SIG-M5 (cell line): ENCODE data around the gene GRN.
A peak's percentile ranks its signal among the peaks of the same experiment; 100 is the strongest.
"Not testable (repeated sequence)": the region's sequence is repeated elsewhere in the genome, so short reads cannot be mapped to it uniquely, and the experiment has no call there.

ENCODE experiments used
- DNase-seq: peaks from one replicate; lab custom pipeline; 2025; lab: John Stamatoyannopoulos, UW

The GRN gene

DNA sequence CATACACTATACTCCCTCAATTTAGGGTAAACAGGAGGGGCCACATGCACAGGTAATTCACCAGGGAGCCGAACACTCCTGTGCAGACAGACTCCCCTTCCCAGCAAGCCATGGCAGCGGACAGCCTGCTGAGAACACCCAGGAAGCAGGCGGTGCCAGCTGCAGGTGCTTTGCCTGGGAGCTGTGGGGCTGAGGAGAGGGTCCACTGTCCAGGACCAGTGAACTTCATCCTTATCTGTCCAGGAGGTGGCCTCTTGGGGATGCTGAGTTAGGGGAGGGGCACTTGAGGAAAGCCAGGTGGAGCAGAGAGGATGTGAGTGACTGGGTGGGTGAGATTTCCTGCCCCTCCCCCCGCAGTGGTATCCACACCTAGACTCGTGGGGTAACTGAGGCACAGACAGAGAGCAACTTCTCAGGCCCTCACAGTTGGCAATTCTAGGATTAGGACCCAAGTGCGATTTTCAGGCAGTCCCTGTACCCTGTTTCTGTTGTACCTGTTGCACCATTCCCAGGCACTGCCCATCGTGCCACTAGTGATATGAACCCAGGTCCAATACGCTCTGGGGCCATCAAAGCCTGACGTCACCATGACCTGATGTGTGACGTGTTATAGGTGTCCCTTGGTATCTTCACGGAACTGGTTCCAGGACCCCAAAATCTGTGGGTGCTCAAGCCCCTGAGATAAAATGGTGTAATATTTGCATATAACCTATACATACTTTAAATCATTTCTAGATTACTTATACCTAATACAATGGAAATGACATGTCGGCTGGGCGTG lies 1.2 kb downstream of the GRN start:
- no peak for DNase-seq

DNA sequence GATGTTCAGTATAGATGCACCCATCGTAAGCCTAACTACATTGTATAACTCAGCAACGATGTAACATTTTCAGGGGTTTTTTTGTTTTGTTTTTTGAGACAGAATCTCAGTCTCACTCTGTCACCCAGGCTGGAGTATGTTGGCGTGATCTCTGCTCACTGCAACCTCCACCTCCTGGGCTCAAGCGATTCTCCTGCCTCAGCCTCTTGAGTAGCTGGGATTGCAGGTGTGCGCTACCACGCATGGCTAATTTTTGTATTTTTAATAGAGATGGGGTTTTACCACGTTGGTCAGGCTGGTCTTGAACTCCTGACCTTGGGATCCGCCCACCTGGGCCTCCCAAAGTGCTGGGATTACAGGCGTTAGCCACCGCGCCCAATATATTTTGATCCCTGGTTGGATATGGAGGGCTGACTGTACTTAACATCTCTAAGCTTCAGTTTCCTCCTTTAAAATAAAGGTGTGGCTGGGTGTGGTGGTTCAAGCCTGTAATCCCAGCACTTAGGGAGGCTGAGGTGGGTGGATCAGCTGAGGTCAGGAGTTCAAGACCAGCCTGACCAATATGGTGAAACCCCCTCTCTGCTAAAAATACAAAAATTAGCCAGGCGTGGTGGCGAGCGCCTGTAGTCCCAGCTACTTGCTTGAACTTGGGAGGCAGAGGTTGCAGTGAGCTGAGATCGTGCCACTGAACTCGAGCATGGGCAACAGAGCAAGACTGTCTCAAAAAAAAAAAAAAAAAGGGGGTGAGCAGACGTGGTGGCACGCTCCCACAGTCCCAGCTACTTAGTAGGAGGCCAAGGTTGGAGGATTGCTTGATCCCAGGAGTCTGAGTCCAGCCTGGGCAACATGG lies 2.3 kb downstream of the GRN start:
- DNase-seq: not testable (repeated sequence)

DNA sequence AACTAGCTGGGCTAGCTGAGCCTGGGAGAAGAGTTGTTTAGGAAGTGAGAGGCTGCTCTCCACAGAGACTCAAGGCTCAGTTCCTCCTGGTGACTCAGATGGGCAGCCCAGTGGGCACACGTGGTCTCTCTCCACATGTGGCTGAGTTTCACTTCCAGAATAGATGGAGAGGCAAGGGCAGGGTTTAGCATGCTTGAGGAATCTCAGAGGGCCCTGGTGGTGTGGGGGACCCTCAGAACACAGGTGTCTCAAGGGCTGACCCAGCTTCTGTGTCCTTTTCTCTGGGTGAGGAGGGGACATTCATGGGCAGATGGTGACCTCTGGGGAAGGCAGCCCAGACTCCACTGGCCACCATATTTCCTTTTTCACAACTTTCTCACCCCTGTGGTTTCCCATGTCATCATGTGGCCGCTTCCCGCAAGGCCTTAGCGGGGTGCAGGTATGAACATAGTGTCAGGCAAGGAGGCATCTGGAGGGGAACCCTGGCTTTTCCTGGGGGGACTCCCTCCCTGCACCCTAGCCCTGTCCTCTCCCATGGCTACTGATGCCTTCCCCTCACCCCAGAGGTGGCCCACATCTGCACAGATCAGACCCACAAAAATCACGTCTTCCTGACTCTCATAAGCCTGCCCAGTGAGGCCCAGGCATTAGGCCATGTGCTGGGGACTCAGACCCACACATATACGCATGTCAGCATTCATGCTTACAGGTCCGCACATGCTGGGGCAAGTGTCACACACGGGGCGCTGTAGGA lies 3.3 kb downstream of the GRN start:
- DNase-seq: peak; percentile 92

DNA sequence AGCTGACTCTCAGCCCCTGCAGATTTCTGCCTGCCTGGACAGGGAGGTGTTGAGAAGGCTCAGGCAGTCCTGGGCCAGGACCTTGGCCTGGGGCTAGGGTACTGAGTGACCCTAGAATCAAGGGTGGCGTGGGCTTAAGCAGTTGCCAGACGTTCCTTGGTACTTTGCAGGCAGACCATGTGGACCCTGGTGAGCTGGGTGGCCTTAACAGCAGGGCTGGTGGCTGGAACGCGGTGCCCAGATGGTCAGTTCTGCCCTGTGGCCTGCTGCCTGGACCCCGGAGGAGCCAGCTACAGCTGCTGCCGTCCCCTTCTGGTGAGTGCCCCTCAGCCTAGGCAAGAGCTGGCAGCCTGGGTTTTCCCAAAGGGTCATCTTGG lies 3.9 kb downstream of the GRN start:
- DNase-seq: no peak

DNA sequence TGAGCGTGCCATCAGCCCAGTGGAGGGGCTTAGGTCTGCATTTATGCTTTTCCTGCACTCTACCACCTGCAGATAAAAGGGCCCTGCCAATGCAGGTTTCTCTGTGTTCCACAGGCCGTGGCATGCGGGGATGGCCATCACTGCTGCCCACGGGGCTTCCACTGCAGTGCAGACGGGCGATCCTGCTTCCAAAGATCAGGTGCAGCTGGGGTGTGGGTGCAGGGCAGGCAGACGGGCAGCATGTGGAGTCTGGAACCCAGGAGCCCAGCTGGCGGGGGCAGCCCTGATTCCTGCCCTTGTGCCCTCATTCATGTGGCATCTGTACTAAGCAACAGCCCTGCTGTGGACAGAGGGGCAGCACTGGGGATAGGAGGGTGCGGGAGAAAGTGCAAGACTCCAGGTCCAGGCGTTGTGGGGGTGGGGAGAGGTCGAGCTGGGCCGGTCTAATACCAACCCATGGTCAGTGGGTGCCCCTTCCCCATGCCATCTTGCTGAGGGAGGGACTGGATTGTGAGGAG lies 4.5 kb downstream of the GRN start:
- DNase-seq: no peak

DNA sequence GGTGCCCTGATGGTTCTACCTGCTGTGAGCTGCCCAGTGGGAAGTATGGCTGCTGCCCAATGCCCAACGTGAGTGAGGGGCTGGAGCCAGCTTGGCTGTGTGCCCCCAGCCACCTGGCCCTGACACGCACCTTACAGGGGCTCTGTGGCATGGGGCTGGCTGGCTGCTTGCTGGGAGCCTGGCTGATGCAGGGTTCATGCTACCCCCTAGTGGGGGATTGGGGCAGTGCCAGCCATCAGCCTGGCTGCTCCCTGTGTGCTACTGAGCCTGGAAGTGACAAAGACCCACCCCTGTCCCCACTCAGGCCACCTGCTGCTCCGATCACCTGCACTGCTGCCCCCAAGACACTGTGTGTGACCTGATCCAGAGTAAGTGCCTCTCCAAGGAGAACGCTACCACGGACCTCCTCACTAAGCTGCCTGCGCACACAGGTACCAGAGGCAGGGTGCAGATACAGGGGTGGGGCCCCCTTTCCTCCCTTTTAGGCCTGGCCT lies 5.7 kb downstream of the GRN start:
- DNase-seq: no peak

DNA sequence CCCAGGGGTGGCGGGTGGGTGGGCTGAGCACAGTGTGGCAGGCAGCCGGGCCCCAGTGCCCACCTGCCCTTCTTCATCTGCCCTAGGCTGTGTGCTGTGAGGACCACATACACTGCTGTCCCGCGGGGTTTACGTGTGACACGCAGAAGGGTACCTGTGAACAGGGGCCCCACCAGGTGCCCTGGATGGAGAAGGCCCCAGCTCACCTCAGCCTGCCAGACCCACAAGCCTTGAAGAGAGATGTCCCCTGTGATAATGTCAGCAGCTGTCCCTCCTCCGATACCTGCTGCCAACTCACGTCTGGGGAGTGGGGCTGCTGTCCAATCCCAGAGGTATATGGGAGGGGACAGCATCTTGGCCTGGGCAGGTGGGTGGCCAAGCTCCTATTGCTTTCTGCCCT lies 6.4 kb downstream of the GRN start:
- DNase-seq: no peak

DNA sequence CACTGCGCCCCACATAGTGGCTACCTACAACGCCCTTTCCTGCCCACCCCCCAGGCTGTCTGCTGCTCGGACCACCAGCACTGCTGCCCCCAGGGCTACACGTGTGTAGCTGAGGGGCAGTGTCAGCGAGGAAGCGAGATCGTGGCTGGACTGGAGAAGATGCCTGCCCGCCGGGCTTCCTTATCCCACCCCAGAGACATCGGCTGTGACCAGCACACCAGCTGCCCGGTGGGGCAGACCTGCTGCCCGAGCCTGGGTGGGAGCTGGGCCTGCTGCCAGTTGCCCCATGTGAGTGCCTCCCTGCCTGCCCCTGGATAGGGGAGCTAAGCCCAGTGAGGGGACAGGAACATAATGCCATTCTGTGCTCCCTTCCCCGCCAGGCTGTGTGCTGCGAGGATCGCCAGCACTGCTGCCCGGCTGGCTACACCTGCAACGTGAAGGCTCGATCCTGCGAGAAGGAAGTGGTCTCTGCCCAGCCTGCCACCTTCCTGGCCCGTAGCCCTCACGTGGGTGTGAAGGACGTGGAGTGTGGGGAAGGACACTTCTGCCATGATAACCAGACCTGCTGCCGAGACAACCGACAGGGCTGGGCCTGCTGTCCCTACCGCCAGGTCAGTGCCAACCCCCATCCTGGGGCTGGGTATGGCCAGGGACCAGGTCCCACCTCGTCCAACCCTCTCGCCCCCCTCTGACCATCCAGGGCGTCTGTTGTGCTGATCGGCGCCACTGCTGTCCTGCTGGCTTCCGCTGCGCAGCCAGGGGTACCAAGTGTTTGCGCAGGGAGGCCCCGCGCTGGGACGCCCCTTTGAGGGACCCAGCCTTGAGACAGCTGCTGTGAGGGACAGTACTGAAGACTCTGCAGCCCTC lies 7.1 kb downstream of the GRN start:
- no peak for DNase-seq

DNA sequence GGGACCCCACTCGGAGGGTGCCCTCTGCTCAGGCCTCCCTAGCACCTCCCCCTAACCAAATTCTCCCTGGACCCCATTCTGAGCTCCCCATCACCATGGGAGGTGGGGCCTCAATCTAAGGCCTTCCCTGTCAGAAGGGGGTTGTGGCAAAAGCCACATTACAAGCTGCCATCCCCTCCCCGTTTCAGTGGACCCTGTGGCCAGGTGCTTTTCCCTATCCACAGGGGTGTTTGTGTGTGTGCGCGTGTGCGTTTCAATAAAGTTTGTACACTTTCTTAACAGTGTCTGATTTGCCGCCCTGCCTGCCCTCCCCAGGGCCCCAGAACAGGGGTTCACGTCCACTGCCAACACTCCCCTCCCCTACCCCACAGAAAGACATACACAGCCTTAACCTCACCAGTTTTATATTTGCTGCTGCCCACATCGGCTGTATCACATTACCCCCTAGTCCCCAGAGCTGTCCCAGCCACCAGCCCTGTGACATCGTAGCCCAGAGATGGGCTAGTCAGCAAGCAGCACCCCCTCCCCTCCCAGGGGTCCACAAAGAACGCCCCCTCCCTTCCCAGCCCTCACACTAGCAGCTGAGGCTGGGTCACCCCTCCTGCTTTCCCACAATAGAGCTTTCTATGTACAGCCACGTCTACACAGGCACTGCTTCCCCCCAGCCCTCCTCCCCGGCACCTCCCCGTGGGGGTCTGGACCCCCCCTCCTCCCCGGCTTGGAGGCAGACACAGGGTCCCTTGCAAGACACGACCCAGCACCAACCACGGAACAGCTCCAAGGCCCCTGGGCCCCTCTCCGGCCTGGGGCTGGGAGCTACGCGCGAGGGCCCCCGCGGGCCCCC lies 7.9 kb downstream of the GRN start:
- no peak for DNase-seq

DNA sequence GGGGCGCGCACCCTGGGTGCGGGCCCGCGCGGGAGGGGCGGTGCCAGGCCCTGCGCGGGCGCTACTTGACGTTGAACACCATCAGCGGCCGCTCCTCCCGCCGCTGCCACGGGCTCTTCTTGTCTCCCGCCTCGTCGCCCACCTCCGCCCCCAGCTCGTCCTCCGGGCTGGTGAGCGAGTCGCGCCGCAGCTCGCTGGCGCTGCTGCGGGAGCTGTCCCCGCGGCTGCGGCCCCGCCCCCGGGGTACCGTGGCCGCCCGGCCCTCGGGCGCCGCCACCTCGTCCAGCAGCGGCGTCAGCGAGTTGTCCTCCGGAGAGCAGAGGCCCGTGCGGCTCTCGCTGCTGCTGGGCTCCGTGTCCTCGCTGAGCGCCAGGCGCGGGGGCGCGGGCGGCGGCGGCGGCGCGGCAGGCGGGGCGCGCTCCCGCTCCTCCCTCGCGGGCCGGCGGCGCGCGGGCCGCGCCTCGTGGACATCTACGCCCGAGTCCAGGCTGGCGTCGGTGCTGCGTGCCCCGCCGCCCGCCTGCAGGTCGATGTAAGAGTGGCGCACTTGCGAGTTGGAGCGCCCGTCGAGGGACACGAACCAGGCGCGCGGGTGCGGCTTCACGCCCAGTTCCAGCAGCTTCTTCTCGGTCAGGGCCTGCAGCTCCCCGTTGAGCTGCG lies 8.7 kb downstream of the GRN start:
- no peak for DNase-seq

DNA sequence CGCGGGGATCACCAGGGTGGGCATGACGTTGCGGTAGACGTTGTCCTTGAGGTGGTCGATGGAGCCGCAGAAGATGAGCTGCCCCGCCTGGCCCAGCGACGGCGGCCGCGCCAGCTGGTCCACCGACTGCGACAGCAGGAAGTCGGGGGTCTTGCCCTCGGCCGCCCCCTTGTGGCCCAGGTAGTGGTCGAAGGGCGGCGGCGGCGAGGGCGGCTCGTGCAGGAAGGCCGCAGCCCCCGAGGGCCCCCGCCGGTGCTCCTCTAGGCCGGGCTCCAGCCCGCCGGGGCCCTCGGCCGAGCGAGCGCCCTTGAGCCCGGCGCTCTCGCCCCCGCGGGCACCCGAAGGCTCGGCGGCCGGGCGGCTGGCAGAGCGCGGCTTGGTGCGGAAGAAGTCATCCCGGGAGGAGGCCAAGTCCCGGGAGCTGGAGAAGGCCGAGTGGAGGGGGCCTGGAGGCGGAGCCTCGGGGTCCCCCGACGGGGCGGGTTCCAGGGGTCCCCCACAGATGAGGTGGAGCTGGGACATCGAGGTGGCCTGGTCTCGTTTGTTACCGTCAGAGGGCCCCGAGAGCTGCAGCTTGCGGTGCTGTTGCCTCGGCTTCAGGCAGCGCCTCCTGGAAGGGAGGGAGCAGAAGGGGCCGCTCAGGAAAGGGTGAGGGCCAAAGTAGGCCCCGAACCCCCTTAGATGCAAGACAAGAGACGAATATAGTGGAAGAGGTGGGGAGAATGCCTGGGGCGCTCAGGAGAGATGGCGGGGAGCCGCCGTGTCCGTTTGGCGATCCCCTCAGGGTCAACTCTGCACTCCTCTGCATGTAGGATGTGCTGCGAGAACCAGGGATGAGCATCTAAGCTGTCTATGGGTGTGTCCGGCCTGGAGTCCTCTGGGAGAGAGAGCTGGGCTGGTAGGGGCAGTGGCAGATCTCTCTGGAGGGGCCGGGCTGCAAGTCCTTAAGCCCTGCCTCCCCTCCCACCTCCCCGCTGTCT lies 9.8 kb downstream of the GRN start:
- no peak for DNase-seq

DNA sequence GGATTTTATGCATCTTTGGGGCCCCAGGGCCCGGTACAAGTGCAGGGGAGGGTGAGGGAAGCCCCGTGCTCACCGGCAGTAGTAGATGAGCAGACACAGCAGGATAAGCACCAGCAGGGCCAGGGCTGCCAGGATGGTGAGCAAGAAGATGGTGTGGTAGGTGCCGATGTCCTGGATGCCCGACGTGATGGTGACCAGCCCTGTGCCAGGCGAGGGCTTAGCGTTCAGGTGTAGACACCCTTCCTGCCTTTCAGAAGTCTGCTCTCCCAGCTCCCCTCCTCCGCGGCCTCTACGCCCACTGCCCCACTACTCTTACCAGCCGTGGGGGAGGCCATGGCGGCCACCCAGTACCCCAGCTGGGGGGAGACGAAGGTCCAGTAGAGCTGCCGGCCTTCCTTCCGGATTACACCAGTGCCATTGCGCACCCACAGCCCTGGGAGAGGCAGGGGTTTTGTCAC lies 10.6 kb downstream of the GRN start:
- no peak for DNase-seq

DNA sequence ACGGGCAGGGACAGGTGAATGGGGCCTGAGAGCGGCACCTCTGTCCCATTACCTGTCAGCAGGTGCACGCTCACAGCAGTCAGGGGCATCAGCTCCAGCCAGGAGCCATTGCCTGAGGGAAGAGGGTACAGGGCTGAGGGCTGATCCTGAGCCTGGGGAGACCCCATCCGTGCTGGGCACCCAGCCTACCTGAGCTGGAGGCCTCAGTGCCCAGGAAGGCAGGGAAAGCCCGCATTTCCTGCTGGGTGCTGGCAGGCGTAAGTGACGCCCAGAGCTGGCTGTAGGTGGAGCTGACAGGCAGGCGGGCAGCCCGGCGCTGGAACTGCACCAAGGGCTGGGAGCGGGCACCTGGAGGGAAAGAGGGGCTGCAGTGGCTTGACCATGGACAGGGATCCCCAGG lies 11.1 kb downstream of the GRN start:
- DNase-seq: no peak

DNA sequence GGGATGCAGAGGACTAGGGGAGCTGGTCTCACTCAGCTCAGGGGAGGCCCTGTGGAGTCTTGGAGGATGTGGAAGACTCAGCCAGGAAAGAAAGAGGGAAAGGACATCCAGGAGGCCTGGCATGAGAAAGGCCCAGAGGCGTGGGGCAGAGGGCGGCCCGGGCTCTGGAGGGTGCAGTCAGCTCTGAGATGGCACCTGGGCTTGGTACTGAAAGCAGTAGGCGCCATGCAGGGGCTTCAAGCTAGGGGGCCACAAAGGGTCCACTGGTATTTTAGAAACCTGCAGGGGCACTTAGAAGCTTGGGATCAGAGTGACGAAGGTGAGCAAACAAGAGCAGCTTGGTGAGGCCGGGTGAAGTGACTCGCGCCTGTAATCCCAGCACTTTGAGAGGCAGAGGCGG lies 13.0 kb downstream of the GRN start:
- DNase-seq: no peak

DNA sequence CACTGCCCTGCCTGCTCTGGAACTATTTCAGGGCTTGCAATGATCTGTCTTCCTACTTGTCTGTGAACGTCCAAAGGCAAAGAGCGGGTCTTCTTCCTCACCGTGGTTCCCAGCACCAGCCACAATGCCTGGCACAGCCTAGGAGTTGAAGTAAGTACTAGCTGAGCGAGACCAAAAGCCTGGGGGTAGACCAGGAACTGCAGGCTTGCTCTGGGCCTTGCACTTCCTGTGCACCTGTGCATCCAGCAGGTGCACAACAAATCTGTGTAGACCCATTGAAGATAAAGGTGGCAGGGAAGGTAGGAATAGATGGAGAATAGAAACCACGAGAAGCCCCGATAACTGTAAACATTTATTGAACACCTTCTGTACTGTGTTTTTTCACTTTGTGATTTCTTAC lies 13.9 kb downstream of the GRN start:
- DNase-seq: no peak

DNA sequence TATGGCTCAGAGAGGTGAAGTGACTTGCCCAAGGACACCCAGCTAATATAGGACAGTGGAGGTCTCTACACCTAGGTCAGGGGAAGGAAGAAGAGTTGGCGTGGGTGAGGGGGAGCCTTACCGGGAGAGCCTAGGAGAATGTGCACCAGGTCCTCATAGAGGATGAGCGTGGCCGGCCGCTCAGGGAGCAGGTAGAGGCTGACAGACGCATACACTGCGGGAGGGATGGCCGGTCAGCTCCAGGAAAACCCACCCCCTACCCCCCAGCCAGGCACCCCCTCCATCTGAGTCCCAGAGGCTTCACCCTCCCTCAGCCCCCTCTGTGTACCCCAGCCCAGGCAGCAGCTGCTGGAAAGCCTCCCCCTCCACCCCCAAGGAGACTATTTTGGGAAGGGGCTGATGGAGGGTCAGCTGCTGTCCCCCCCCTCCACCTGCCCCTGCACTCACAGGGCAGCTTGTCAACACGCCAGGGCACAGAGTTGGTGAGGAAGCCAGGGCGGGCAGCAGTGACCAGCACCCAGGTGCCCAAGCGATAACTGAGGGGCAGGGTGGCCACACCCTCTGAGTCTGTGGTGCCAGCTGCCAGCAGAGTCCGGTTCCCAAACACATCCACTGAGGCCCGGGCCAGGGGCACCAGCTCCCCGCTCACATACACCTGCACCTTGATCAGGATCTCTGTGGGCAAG lies 14.5 kb downstream of the GRN start:
- DNase-seq: no peak

DNA sequence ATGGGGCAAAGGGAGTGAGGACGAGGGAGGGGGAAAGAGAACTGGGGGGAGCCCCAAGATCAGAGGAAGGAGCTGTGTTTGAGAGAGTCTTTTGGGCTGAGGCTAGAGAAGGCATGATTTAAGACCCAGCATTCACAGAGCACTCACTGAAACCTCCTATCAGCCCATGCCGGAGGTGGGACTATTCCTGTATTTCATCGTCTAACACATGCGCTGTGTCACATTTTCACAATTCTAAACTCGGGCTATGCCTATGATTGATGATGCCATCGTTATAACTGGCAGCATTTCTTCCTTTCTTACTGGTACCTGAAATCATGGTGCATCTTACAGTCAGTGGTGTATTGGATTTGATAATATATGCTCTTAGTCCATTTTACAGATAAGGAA lies 15.0 kb downstream of the GRN start:
- DNase-seq: no peak

DNA sequence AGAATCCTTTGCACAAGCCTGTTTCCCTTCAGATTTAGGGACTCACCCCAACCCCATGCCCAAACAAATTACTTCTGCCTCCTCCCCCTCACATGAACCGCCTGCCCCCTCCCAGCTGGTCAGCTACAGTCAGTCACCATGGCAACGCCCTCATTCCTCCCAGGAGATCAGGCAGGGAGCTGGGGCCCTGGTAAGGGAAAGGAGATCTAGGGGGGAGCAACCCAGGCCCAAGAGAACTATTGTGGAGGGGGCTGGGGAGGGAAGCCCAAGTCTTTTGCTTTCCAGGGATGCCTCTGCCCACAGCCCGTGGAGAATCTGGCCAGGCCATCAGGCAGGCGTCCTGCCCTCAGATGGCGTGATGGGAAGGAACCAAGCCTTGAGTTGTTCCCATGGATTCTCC lies 15.7 kb downstream of the GRN start:
- DNase-seq: no peak
